ENCODE measurements around the gene PPP1R1A.

- TF ChIP-seq ZNF282 (CRISPR knock-in tag; IDR thresholded peaks at IDR 0.05) = no peak
- TF ChIP-seq CREB1 (IDR thresholded peaks at IDR 0.05) = no peak
- no peak for TF ChIP-seq CREB1 (CRISPR knock-in tag; IDR thresholded peaks at IDR 0.05)
- TF ChIP-seq ZNF583 (CRISPR knock-in tag; IDR thresholded peaks at IDR 0.05) = no peak
- no peak for TF ChIP-seq CBFA2T3 (IDR thresholded peaks at IDR 0.05)
- no peak for TF ChIP-seq ZNF384 (IDR thresholded peaks at IDR 0.05; ENCODE audit: low read depth, low read length)
- no peak for TF ChIP-seq ZNF232 (CRISPR knock-in tag; IDR thresholded peaks at IDR 0.05)
- TF ChIP-seq ELF4 (CRISPR knock-in tag; IDR thresholded peaks at IDR 0.05) = no peak
- TF ChIP-seq SP2 (IDR thresholded peaks at IDR 0.05; ENCODE audit: extremely low read depth, low read depth, low read length, poor library complexity, severe bottlenecking) = no peak
- TF ChIP-seq MED1 (CRISPR knock-in tag; IDR thresholded peaks at IDR 0.05; ENCODE audit: borderline replicate concordance) = no peak
- no peak for TF ChIP-seq POLR2AphosphoS5 (IDR thresholded peaks at IDR 0.05; ENCODE audit: control insufficient read depth, insufficient read depth, low read depth, low read length)
- TF ChIP-seq GTF3C2 (IDR thresholded peaks at IDR 0.05; ENCODE audit: borderline replicate concordance, extremely low read depth, insufficient read length) = no peak
- no peak for TF ChIP-seq TAF1 (IDR thresholded peaks at IDR 0.05; ENCODE audit: control insufficient read depth, extremely low read depth, insufficient read depth, low read length, severe bottlenecking)
- no peak for TF ChIP-seq FOXP4 (CRISPR knock-in tag; IDR thresholded peaks at IDR 0.05; ENCODE audit: borderline replicate concordance)
- no peak for TF ChIP-seq PBX2 (CRISPR knock-in tag; IDR thresholded peaks at IDR 0.05; ENCODE audit: low read depth)
- no peak for TF ChIP-seq PBX2 (tag; conservative IDR thresholded peaks at IDR 0.05; ENCODE audit: low read depth)
Measured at GRCh38 chr12:54579696-54580333, 8.6 kb downstream of the PPP1R1A start.
